Common myeloid progenitor, CD34-positive (primary cell): ENCODE measurements around the gene F5.
"Not testable (repeated sequence)": the region's sequence is repeated elsewhere in the genome, so short reads cannot be mapped to it uniquely, and the experiment has no call there.

Source experiments
- CTCF ChIA-PET: fragments of 350-600 bp; sonication (Branson Sonifier 250); formaldehyde crosslinking; loops from one replicate; lab custom pipeline; 2021; ENCODE audit warnings: antibody characterized with exemption; lab: Charles Lee
- POLR2A ChIA-PET: fragments of 350-600 bp; sonication (Branson Sonifier 250); formaldehyde crosslinking; loops from one replicate; lab custom pipeline; 2021; ENCODE audit warnings: antibody characterized with exemption; lab: Charles Lee
- DNase-seq, 3 donors: peaks; one replicate each; pipeline versions ENCODE4 v3.0.0 to v3.0.0-alpha.2; 2013
- H3K27ac ChIP-seq, 2 experiments: 1 replicate in 1 of 2; 2 replicates in 1 of 2; pipeline ENCODE4 v1.7.0; 2013; ENCODE audit warnings: inconsistent platforms in 2 of 2, low read length in 2 of 2, mild to moderate bottlenecking in 2 of 2, low read depth in 1 of 2, moderate library complexity in 1 of 2; ENCODE audit not compliant: severe bottlenecking in 2 of 2, insufficient read depth in 1 of 2, poor library complexity in 1 of 2
- H3K27me3 ChIP-seq, 5 experiments: replicated peaks in 2 of 5; 1 replicate in 3 of 5; 2 replicates in 2 of 5; pipeline versions ENCODE4 v1.6.1 to v1.7.0; 2013; ENCODE audit warnings: low read length in 4 of 5, mild to moderate bottlenecking in 2 of 5, moderate library complexity in 2 of 5, inconsistent platforms in 1 of 5; ENCODE audit not compliant: insufficient read depth in 5 of 5, control insufficient read depth in 4 of 5
- H3K36me3 ChIP-seq, 4 experiments: 1 replicate in 2 of 4; 2 replicates in 2 of 4; pipeline versions ENCODE4 v1.6.1 to v1.7.0; 2013; ENCODE audit warnings: low read length in 3 of 4, control low read depth in 1 of 4, mild to moderate bottlenecking in 1 of 4; ENCODE audit not compliant: control insufficient read depth in 4 of 4, insufficient read depth in 4 of 4
- H3K4me1 ChIP-seq, 4 experiments: 1 replicate in 3 of 4; 2 replicates in 1 of 4; pipeline versions ENCODE4 v1.6.1 to v1.7.1; 2013; ENCODE audit warnings: low read length in 3 of 4, mild to moderate bottlenecking in 3 of 4, control low read depth in 1 of 4, inconsistent platforms in 1 of 4, moderate library complexity in 1 of 4; ENCODE audit not compliant: control insufficient read depth in 4 of 4, insufficient read depth in 4 of 4; ENCODE audit errors: control extremely low read depth in 1 of 4
- H3K4me3 ChIP-seq, 7 experiments: 1 replicate in 4 of 7; 2 replicates in 3 of 7; pipeline versions ENCODE4 v1.5.1 to v1.7.0; 2013; ENCODE audit warnings: mild to moderate bottlenecking in 7 of 7, low read length in 6 of 7, moderate library complexity in 6 of 7, inconsistent platforms in 2 of 7, low read depth in 2 of 7, control low read depth in 1 of 7; ENCODE audit not compliant: insufficient read depth in 4 of 7, control insufficient read depth in 1 of 7; ENCODE audit errors: extremely low read depth in 1 of 7
- H3K9me3 ChIP-seq, 5 experiments: 1 replicate in 4 of 5; 2 replicates in 1 of 5; pipeline versions ENCODE4 v1.6.1 to v1.7.1; 2013; ENCODE audit warnings: low read length in 4 of 5, mild to moderate bottlenecking in 2 of 5, inconsistent platforms in 1 of 5, low read depth in 1 of 5, moderate library complexity in 1 of 5; ENCODE audit not compliant: control insufficient read depth in 4 of 5, insufficient read depth in 2 of 5; ENCODE audit errors: control extremely low read depth in 1 of 5
- WGBS: methylation state at CpG from one replicate; pipeline ENCODE4 v1.1.5; 2013; ENCODE audit not compliant: insufficient coverage; 5-methylcytosine and 5-hydroxymethylcytosine counted together

The F5 gene

GRCh38 chr1:169548282-169548681 is 38.0 kb downstream of the F5 start:
- POLR2A ChIA-PET = no interaction called here
- Histone ChIP-seq H3K4me3 (no peak overlapping the region), H3K36me3 (no peaks in the 10 kb centered on the region), H3K27ac (no peak overlapping the region), H3K4me1 (no peaks in the 10 kb centered on the region), H3K27me3 (no peaks in the 10 kb centered on the region), H3K9me3 (no peaks in the 10 kb centered on the region)
- 100% methylated on average over 1 of the region's 2 CpGs for WGBS
- CTCF ChIA-PET = interaction anchor here (0.6 to 5.0 kb wide), 14 partner anchors 14 to 1332 kb away, joined by 3 to 42 read pairs (median 4); no protein-coding TSS in a partner anchor
- no peak for DNase-seq

- ChIA-PET CTCF (interaction anchor here (0.7 to 5.0 kb wide), 22 partner anchors 8 to 946 kb away, joined by 3 to 42 read pairs (median 4); partner anchors contain the start of gene SLC19A2), POLR2A (interaction anchor here (0.7 kb wide), 1 partner anchor 1102 kb away, joined by 3 read pairs; no protein-coding TSS in a partner anchor)
- Histone ChIP-seq H3K9me3 (no peaks in the 10 kb centered on the region), H3K27me3 (no peaks in the 10 kb centered on the region), H3K4me3 (no peak overlapping the region), H3K27ac (no peak overlapping the region), H3K4me1 (no peaks in the 10 kb centered on the region), H3K36me3 (no peaks in the 10 kb centered on the region)
- DNase-seq = peak; percentile 82 to 91 (median 87)
- 46% methylated on average over 7 of the region's 15 CpGs for WGBS
These were observed 39.9 kb downstream of the F5 start for GRCh38 chr1:169546087-169546995.

- Histone ChIP-seq H3K4me3 (no peak overlapping the region), H3K27ac (no peak overlapping the region), H3K36me3 (no peaks in the 10 kb centered on the region), H3K4me1 (no peaks in the 10 kb centered on the region), H3K9me3 (no peaks in the 10 kb centered on the region), H3K27me3 (no peaks in the 10 kb centered on the region)
- WGBS = 92% methylated on average over 2 of the region's 2 CpGs
- ChIA-PET CTCF (interaction anchor here (0.8 to 5.0 kb wide), 14 partner anchors 9 to 941 kb away, joined by 3 to 42 read pairs (median 5); partner anchors contain the start of gene SLC19A2), POLR2A (no interaction called here)
- DNase-seq = no peak
These were observed 40.8 kb downstream of the F5 start for GRCh38 chr1:169545472-169545871.

- DNase-seq = no peak
- 86% methylated on average over 1 of the region's 3 CpGs for WGBS
- no peaks in the 10 kb centered on the region for H3K36me3 ChIP-seq
- CTCF ChIA-PET = interaction anchor here (0.6 kb wide), 1 partner anchor 231 kb away, joined by 3 read pairs; no protein-coding TSS in a partner anchor
- no peak overlapping the region for H3K27ac ChIP-seq
- peaks cover 0 to 2% (median 0%) of the 10 kb centered on the region in 5 experiments for H3K9me3 ChIP-seq
- POLR2A ChIA-PET = no interaction called here
- no peaks in the 10 kb centered on the region for H3K4me1 ChIP-seq
- no peak overlapping the region for H3K4me3 ChIP-seq
- no peaks in the 10 kb centered on the region for H3K27me3 ChIP-seq
These were observed 47.0 kb downstream of the F5 start for GRCh38 chr1:169538998-169539871.

GRCh38 chr1:169534653-169535052 is 51.6 kb downstream of the F5 start:
- POLR2A ChIA-PET = no interaction called here
- peaks cover 0 to 2% (median 0%) of the 10 kb centered on the region in 5 experiments for H3K9me3 ChIP-seq
- no peak overlapping the region for H3K27ac ChIP-seq
- CTCF ChIA-PET = interaction anchor here (1.4 to 2.2 kb wide), 2 partner anchors 11 to 24 kb away, joined by 3 to 11 read pairs; no protein-coding TSS in a partner anchor
- no peaks in the 10 kb centered on the region for H3K36me3 ChIP-seq
- H3K4me1 ChIP-seq = peaks cover 0 to under 1% (median 0%) of the 10 kb centered on the region in 4 experiments
- H3K27me3 ChIP-seq = no peaks in the 10 kb centered on the region
- H3K4me3 ChIP-seq = no peak overlapping the region
- no peak for DNase-seq
- WGBS = no CpG with 5 or more reads among the region's 2 CpGs

- CTCF ChIA-PET, H3K27ac ChIP-seq, H3K9me3 ChIP-seq, DNase-seq, POLR2A ChIA-PET, H3K4me1 ChIP-seq, H3K27me3 ChIP-seq, H3K4me3 ChIP-seq, H3K36me3 ChIP-seq: not testable (repeated sequence)
- WGBS = 96% methylated on average over 5 of the region's 9 CpGs
These were observed 52.6 kb downstream of the F5 start for GRCh38 chr1:169533528-169534190.
